MM.1S (cell line): ENCODE results near the gene MRPS6.

ENCODE experiments used
- CTCF ChIP-seq: fragments of 300-600 bp; sonication (generic); IDR thresholded peaks from 2 replicates; pipeline ENCODE4 v1.5.1; 2016; ENCODE audit warnings: antibody characterized with exemption, low read length, mixed read lengths
- EZH2 ChIP-seq: fragments of 300-600 bp; sonication (generic); optimal IDR thresholded peaks from 2 replicates; pipeline ENCODE3; 2017; ENCODE audit warnings: low read depth, mild to moderate bottlenecking, antibody characterized with exemption, low read length, mixed read lengths

- no peak for TF ChIP-seq EZH2
- TF ChIP-seq CTCF, result no peak
Measured at GRCh38 chr21:34143685-34144182, 70.4 kb downstream of the MRPS6 start.
